ENCODE results near the gene SLC22A23. TPM values are rescaled to one million over a fixed set of nuclear protein-coding genes. Genes with fewer than 3 reads are reported as not detected.
"Not testable (repeated sequence)": the region's sequence is repeated elsewhere in the genome, so short reads cannot be mapped to it uniquely, and the experiment has no call there.

SLC22A23 gene
- total RNA-seq, 2 experiments from 2014 or later: 0.75 to 0.83 TPM

GRCh38 chr6:3251462-3252314 is 205.2 kb downstream of the SLC22A23 start:
- no peaks in the 10 kb centered on the region for H3K36me3 Mint-ChIP-seq (ENCODE audit: low read depth)
- CTCF ChIA-PET: interaction anchor here (0.5 to 6.8 kb wide), 36 partner anchors 9 to 415 kb away, joined by 3 to 42 read pairs (median 4); partner anchors contain the start of gene TUBB2A
- DNase-seq: peak; percentile 83
- H3K27me3 Mint-ChIP-seq: peaks cover 11% of the 10 kb centered on the region
- POLR2A ChIA-PET: interaction anchor here (0.7 to 0.8 kb wide), 2 partner anchors 28 to 99 kb away, joined by 3 to 4 read pairs; no protein-coding TSS in a partner anchor
- H3K9me3 Mint-ChIP-seq: no peaks in the 10 kb centered on the region
- peaks cover 14% of the 10 kb centered on the region for H3K4me1 Mint-ChIP-seq
- H3K4me3 Mint-ChIP-seq: no peak overlapping the region
- no peak overlapping the region for H3K27ac Mint-ChIP-seq

GRCh38 chr6:3250231-3250675 is 206.6 kb downstream of the SLC22A23 start:
- ChIA-PET CTCF (interaction anchor here (1.7 to 6.8 kb wide), 9 partner anchors 20 to 128 kb away, joined by 4 to 42 read pairs (median 9); partner anchors contain the start of gene TUBB2A), POLR2A (interaction anchor here (2.8 kb wide), 1 partner anchor 9 kb away, joined by 9 read pairs; the partner anchor contains the start of gene PSMG4)
- H3K27ac Mint-ChIP-seq: no peak overlapping the region
- H3K36me3 Mint-ChIP-seq (ENCODE audit: low read depth): no peaks in the 10 kb centered on the region
- no peak for DNase-seq
- H3K27me3 Mint-ChIP-seq: peaks cover 15% of the 10 kb centered on the region
- H3K4me1 Mint-ChIP-seq: peaks cover 14% of the 10 kb centered on the region
- H3K4me3 Mint-ChIP-seq: no peak overlapping the region
- H3K9me3 Mint-ChIP-seq: no peaks in the 10 kb centered on the region

GRCh38 chr6:3249821-3250220 is 207.0 kb downstream of the SLC22A23 start:
- ChIA-PET POLR2A (interaction anchor here (2.8 kb wide), 1 partner anchor 9 kb away, joined by 9 read pairs; the partner anchor contains the start of gene PSMG4), CTCF (interaction anchor here (2.8 to 6.8 kb wide), 2 partner anchors 19 to 123 kb away, joined by 17 to 42 read pairs; no protein-coding TSS in a partner anchor)
- Mint-ChIP-seq H3K4me1 (peaks cover 14% of the 10 kb centered on the region), H3K4me3 (no peak overlapping the region), H3K36me3 (ENCODE audit: low read depth) (no peaks in the 10 kb centered on the region), H3K27ac (no peak overlapping the region), H3K9me3 (no peaks in the 10 kb centered on the region), H3K27me3 (peaks cover 15% of the 10 kb centered on the region)
- no peak for DNase-seq

GRCh38 chr6:3247255-3248146 is 209.3 kb downstream of the SLC22A23 start:
- no peak overlapping the region for H3K4me3 Mint-ChIP-seq
- no peaks in the 10 kb centered on the region for H3K36me3 Mint-ChIP-seq (ENCODE audit: low read depth)
- H3K4me1 Mint-ChIP-seq: peaks cover 14% of the 10 kb centered on the region
- H3K9me3 Mint-ChIP-seq: no peaks in the 10 kb centered on the region
- ChIA-PET CTCF (interaction anchor here (1.0 to 6.8 kb wide), 5 partner anchors 10 to 121 kb away, joined by 3 to 42 read pairs (median 4); partner anchors contain the start of gene PSMG4), POLR2A (no interaction called here)
- DNase-seq: no peak
- peaks cover 22% of the 10 kb centered on the region for H3K27me3 Mint-ChIP-seq
- H3K27ac Mint-ChIP-seq: no peak overlapping the region

- H3K9me3 Mint-ChIP-seq: no peaks in the 10 kb centered on the region
- H3K4me1 Mint-ChIP-seq: no peaks in the 10 kb centered on the region
- ChIA-PET CTCF (interaction anchor here (1.5 kb wide), 1 partner anchor 13 kb away, joined by 3 read pairs; no protein-coding TSS in a partner anchor), POLR2A (no interaction called here)
- no peak for DNase-seq
- no peaks in the 10 kb centered on the region for H3K36me3 Mint-ChIP-seq (ENCODE audit: low read depth)
- peaks cover 20% of the 10 kb centered on the region for H3K27me3 Mint-ChIP-seq
- no peak overlapping the region for H3K4me3 Mint-ChIP-seq
- H3K27ac Mint-ChIP-seq: no peak overlapping the region
These were observed 211.6 kb downstream of the SLC22A23 start for GRCh38 chr6:3245216-3245615.

GRCh38 chr6:3244832-3245161 is 212.1 kb downstream of the SLC22A23 start:
- H3K4me1 Mint-ChIP-seq; H3K9me3 Mint-ChIP-seq; H3K36me3 Mint-ChIP-seq (ENCODE audit: low read depth); H3K27ac Mint-ChIP-seq; POLR2A ChIA-PET; H3K4me3 Mint-ChIP-seq; DNase-seq: not testable (repeated sequence)
- CTCF ChIA-PET: interaction anchor here (1.5 kb wide), 1 partner anchor 12 kb away, joined by 3 read pairs; no protein-coding TSS in a partner anchor
- H3K27me3 Mint-ChIP-seq: peaks cover 24% of the 10 kb centered on the region

- Mint-ChIP-seq H3K4me3 (no peak overlapping the region), H3K4me1 (no peaks in the 10 kb centered on the region), H3K36me3 (ENCODE audit: low read depth) (no peaks in the 10 kb centered on the region), H3K9me3 (no peaks in the 10 kb centered on the region), H3K27ac (no peak overlapping the region), H3K27me3 (peaks cover 22% of the 10 kb centered on the region)
- no peak for DNase-seq
- ChIA-PET POLR2A (no interaction called here), CTCF (interaction anchor here (1.4 to 1.5 kb wide), 3 partner anchors 7 to 12 kb away, joined by 3 to 7 read pairs (median 3); no protein-coding TSS in a partner anchor)
These were observed 212.6 kb downstream of the SLC22A23 start for GRCh38 chr6:3244003-3244831.

GRCh38 chr6:3242768-3243167 is 214.1 kb downstream of the SLC22A23 start:
- CTCF ChIA-PET: interaction anchor here (1.4 kb wide), 1 partner anchor 9 kb away, joined by 7 read pairs; no protein-coding TSS in a partner anchor

GRCh38 chr6:3241745-3242144 is 215.1 kb downstream of the SLC22A23 start:
- H3K9me3 Mint-ChIP-seq; H3K4me3 Mint-ChIP-seq; DNase-seq; H3K4me1 Mint-ChIP-seq; POLR2A ChIA-PET; H3K27ac Mint-ChIP-seq; H3K36me3 Mint-ChIP-seq (ENCODE audit: low read depth); CTCF ChIA-PET: not testable (repeated sequence)
- peaks cover 36% of the 10 kb centered on the region for H3K27me3 Mint-ChIP-seq

More at GRCh38 chr6:3242768-3243167, 214.1 kb downstream of the SLC22A23 start:
- H3K4me3 Mint-ChIP-seq: no peak overlapping the region
- POLR2A ChIA-PET: no interaction called here
- no peak overlapping the region for H3K27ac Mint-ChIP-seq
- DNase-seq: no peak
- H3K9me3 Mint-ChIP-seq: no peaks in the 10 kb centered on the region
- H3K4me1 Mint-ChIP-seq: no peaks in the 10 kb centered on the region
- no peaks in the 10 kb centered on the region for H3K36me3 Mint-ChIP-seq (ENCODE audit: low read depth)
- peaks cover 32% of the 10 kb centered on the region for H3K27me3 Mint-ChIP-seq

- H3K9me3 Mint-ChIP-seq: no peaks in the 10 kb centered on the region
- no peak for DNase-seq
- peaks cover 41% of the 10 kb centered on the region for H3K27me3 Mint-ChIP-seq
- H3K4me1 Mint-ChIP-seq: no peaks in the 10 kb centered on the region
- POLR2A ChIA-PET: no interaction called here
- CTCF ChIA-PET: interaction anchor here (1.2 kb wide), 1 partner anchor 11 kb away, joined by 5 read pairs; no protein-coding TSS in a partner anchor
- no peaks in the 10 kb centered on the region for H3K36me3 Mint-ChIP-seq (ENCODE audit: low read depth)
- no peak overlapping the region for H3K27ac Mint-ChIP-seq
- no peak overlapping the region for H3K4me3 Mint-ChIP-seq
These were observed 216.3 kb downstream of the SLC22A23 start for GRCh38 chr6:3240595-3240994.

GRCh38 chr6:3239110-3239830 is 217.6 kb downstream of the SLC22A23 start:
- H3K27me3 Mint-ChIP-seq: peaks cover 48% of the 10 kb centered on the region
- no peak overlapping the region for H3K27ac Mint-ChIP-seq
- no peaks in the 10 kb centered on the region for H3K9me3 Mint-ChIP-seq
- ChIA-PET CTCF (interaction anchor here (0.8 kb wide), 1 partner anchor 14 kb away, joined by 3 read pairs; no protein-coding TSS in a partner anchor), POLR2A (no interaction called here)
- no peak overlapping the region for H3K4me3 Mint-ChIP-seq
- DNase-seq: no peak
- H3K36me3 Mint-ChIP-seq (ENCODE audit: low read depth): no peaks in the 10 kb centered on the region
- no peaks in the 10 kb centered on the region for H3K4me1 Mint-ChIP-seq
